HFF-Myc (cell line): ENCODE measurements around the gene STARD7.
A peak's percentile ranks its signal among the peaks of the same experiment; 100 is the strongest.

ENCODE experiments used
- DNase-seq: peaks from one replicate; pipeline ENCODE4 v3.0.0-alpha.2; 2011; ENCODE audit warnings: low read depth; ENCODE audit errors: extremely low read depth
- H3K4me3 ChIP-seq: replicated peaks from 2 replicates; pipeline ENCODE4 v1.5.1; 2011; ENCODE audit warnings: low read depth, mild to moderate bottlenecking, control low read depth, low read length
- CTCF ChIP-seq: IDR thresholded peaks from 2 replicates; pipeline ENCODE4 v1.5.1; 2012; ENCODE audit warnings: mild to moderate bottlenecking, low read depth, low read length, control low read depth; ENCODE audit errors: missing control alignments

Gene STARD7

GRCh38 chr2:96148410-96149217 is 60.0 kb downstream of the STARD7 start:
- no peak for TF ChIP-seq CTCF
- peak; percentile 76 for DNase-seq
- no peak overlapping the region for H3K4me3 ChIP-seq

GRCh38 chr2:96147593-96148201 is 60.9 kb downstream of the STARD7 start:
- H3K4me3 ChIP-seq, result no peak overlapping the region
- no peak for TF ChIP-seq CTCF

GRCh38 chr2:96146881-96147592 is 61.6 kb downstream of the STARD7 start:
- DNase-seq, result no peak
- TF ChIP-seq CTCF, result no peak
- H3K4me3 ChIP-seq, result no peak overlapping the region

More at GRCh38 chr2:96147593-96148201, 60.9 kb downstream of the STARD7 start:
- no peak for DNase-seq

GRCh38 chr2:96146153-96146880 is 62.3 kb downstream of the STARD7 start:
- no peak overlapping the region for H3K4me3 ChIP-seq
- TF ChIP-seq CTCF, result no peak
- DNase-seq, result no peak

- H3K4me3 ChIP-seq, result peak overlapping the region; percentile 96
- no peak for DNase-seq
- TF ChIP-seq CTCF, result no peak
These were observed 62.8 kb downstream of the STARD7 start for GRCh38 chr2:96145848-96146152.

- peak within 1 kb of the TSS; percentile 96 for H3K4me3 ChIP-seq
- TF ChIP-seq CTCF, result no peak
- DNase-seq, result no peak
These were observed 63.4 kb downstream of the STARD7 start, which contains the start of gene DUSP2 for GRCh38 chr2:96145036-96145847. Gene DUSP2 (minus strand): TSS chr2:96145440. CDS start chr2:96145354, 86 bp downstream.
